ENCODE data around the gene IGSF21. TPM values are rescaled to one million over a fixed set of nuclear protein-coding genes. Genes with fewer than 3 reads are reported as not detected.

The IGSF21 gene
- total RNA-seq, 4 donors from 2014 or later, result 0.68 to 3.5 (median 1.3) TPM

DNA sequence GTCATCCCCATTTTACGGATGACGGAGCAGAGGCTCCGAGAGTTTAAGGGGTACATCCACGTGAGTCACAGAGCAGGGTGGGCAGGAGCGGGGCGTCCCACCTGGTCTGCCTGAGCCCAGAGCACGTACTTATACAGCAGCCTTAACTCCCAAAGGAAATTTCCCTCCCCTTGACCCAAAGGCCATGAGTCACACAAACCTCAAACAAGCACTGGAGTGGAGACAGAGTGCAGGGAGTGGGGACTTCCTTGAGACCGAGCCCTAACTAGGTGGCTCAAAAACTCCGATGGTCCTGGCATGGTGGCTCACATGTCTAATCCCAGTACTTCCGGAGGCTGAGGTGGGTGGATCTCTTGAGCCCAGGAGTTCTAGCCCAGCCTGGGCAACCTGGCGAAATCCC lies 231.6 kb downstream of the IGSF21 start:
- H3K36me3 ChIP-seq, result no peaks in the 10 kb centered on the region
- H3K4me1 ChIP-seq, result no peaks in the 10 kb centered on the region
- DNase-seq (ENCODE audit: low spot score in 2 of 2), result no peak
- no peak overlapping the region for H3K4me3 ChIP-seq
- H3K27me3 ChIP-seq, result peaks cover 17% of the 10 kb centered on the region
- no peak overlapping the region for H3K27ac ChIP-seq
- no peaks in the 10 kb centered on the region for H3K9me3 ChIP-seq
- 74% methylated on average over 9 of the region's 11 CpGs for WGBS
- TF ChIP-seq EP300 (IDR thresholded peaks at IDR 0.05) (no peak), POLR2AphosphoS5 (IDR thresholded peaks at IDR 0.05) (no peak), POLR2A (IDR thresholded peaks at IDR 0.05) (no peak)
- TF ChIP-seq, protein P1, sequence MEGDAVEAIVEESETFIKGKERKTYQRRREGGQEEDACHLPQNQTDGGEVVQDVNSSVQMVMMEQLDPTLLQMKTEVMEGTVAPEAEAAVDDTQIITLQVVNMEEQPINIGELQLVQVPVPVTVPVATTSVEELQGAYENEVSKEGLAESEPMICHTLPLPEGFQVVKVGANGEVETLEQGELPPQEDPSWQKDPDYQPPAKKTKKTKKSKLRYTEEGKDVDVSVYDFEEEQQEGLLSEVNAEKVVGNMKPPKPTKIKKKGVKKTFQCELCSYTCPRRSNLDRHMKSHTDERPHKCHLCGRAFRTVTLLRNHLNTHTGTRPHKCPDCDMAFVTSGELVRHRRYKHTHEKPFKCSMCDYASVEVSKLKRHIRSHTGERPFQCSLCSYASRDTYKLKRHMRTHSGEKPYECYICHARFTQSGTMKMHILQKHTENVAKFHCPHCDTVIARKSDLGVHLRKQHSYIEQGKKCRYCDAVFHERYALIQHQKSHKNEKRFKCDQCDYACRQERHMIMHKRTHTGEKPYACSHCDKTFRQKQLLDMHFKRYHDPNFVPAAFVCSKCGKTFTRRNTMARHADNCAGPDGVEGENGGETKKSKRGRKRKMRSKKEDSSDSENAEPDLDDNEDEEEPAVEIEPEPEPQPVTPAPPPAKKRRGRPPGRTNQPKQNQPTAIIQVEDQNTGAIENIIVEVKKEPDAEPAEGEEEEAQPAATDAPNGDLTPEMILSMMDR (IDR thresholded peaks at IDR 0.05), result no peak

DNA sequence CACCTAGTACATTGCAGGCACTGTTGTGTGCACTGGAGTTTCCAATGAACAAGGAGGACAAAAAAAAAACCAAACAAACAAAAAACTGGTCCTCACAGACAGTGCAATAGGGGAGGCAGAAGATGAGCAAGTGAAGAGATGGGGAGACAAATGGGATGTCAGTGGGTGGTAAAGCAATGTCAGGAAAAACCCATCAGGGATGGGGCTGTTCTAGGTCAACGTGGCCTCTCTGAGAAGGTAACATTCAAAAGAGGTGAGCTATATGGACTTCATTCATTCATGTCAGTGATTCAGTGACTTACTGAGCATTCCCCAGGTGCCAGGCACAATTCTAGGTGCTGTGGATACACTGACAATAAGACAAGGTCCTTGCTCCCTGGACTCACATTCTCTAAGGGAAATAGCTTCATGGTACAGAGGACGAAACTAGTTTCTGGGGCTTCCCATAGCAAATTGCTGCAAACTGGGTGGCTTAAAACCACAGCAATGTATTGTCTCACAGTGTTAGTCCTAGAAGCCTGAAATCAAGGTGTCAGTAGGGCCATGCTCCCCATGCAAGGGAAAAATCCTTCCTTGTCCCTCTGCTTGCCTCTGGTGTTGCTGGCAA lies 232.7 kb downstream of the IGSF21 start:
- no peak overlapping the region for H3K4me3 ChIP-seq
- no peak overlapping the region for H3K27ac ChIP-seq
- WGBS, result 61% methylated on average over 2 of the region's 2 CpGs
- no peak for DNase-seq (ENCODE audit: low spot score in 2 of 2)
- no peaks in the 10 kb centered on the region for H3K9me3 ChIP-seq
- peaks cover 15% of the 10 kb centered on the region for H3K27me3 ChIP-seq
- H3K36me3 ChIP-seq, result no peaks in the 10 kb centered on the region
- TF ChIP-seq EP300 (IDR thresholded peaks at IDR 0.05), result no peak
- no peaks in the 10 kb centered on the region for H3K4me1 ChIP-seq

DNA sequence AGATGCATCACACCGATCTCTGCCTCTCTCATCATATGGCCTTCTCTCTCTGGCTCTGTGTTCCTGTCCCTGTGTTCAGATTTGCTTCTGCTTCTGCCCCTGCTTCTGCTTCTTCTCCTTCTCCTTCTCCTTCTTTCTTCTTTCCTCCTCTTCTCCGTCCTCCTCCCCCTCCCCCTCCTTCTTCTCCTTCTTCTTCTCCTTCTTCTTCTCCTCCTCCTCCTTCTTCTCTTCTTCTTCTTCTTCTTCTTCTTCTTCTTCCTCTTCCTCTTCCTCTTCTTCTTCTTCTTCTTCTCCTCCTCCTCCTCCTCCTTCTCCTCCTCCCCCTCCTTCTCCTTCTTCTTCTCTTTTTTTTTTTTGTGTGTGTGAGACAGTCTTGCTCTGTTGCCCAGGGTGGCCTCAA lies 233.2 kb downstream of the IGSF21 start:
- no peak for DNase-seq (ENCODE audit: low spot score in 2 of 2)
- 78% methylated on average over 2 of the region's 2 CpGs for WGBS
- TF ChIP-seq, protein P1 (IDR thresholded peaks at IDR 0.05), result no peak
- TF ChIP-seq EP300 (IDR thresholded peaks at IDR 0.05) (no peak), POLR2A (IDR thresholded peaks at IDR 0.05) (no peak), POLR2AphosphoS5 (IDR thresholded peaks at IDR 0.05) (no peak)
- H3K9me3 ChIP-seq, result no peaks in the 10 kb centered on the region
- H3K27ac ChIP-seq, result no peak overlapping the region
- H3K4me1 ChIP-seq, result no peaks in the 10 kb centered on the region
- peaks cover 14% of the 10 kb centered on the region for H3K27me3 ChIP-seq
- no peak overlapping the region for H3K4me3 ChIP-seq
- no peaks in the 10 kb centered on the region for H3K36me3 ChIP-seq

DNA sequence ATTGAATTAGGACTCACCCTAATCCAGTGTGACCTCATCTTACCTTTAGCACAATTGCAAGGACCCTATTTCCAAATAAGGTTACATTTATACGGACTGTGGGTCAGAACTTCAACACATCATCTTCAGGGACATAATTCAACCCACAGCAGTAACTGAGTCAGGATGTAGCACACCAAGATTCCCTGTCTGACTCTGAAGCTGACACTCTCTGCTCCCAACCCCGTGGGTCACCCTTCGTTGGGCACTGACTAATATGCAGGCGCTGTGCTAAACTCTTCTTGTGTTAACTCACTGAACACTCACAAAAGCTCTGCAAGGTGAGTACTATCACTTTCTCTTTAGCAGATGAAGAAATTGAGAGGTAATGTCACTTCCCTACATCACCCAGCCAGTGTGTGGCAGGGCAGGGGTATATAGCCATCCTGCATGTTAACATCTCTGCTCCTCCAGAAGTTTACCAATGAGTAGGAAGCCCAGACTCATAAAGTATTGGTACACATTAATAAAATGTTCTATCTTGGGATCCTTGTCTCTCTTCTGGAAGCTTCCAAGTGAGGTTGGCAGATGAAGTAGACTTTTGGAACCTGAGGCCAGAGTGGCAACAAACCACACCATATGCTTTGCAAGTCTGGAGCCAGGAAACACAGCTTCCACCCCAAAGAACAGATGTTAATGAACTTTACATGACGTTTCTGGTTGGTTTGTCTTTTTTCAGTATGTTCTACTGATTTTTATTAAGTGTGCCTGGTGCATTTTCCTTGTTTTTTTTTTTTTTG lies 233.9 kb downstream of the IGSF21 start:
- H3K36me3 ChIP-seq, result no peaks in the 10 kb centered on the region
- TF ChIP-seq POLR2A (IDR thresholded peaks at IDR 0.05) (no peak), POLR2AphosphoS5 (IDR thresholded peaks at IDR 0.05) (no peak), EP300 (IDR thresholded peaks at IDR 0.05) (no peak)
- TF ChIP-seq, protein P1 (IDR thresholded peaks at IDR 0.05), result no peak
- no peak overlapping the region for H3K4me3 ChIP-seq
- no peak for DNase-seq (ENCODE audit: low spot score in 2 of 2)
- no peak overlapping the region for H3K27ac ChIP-seq
- no peaks in the 10 kb centered on the region for H3K4me1 ChIP-seq
- WGBS, result 79% methylated on average over 5 of the region's 5 CpGs
- H3K9me3 ChIP-seq, result no peaks in the 10 kb centered on the region
- peaks cover 14% of the 10 kb centered on the region for H3K27me3 ChIP-seq

DNA sequence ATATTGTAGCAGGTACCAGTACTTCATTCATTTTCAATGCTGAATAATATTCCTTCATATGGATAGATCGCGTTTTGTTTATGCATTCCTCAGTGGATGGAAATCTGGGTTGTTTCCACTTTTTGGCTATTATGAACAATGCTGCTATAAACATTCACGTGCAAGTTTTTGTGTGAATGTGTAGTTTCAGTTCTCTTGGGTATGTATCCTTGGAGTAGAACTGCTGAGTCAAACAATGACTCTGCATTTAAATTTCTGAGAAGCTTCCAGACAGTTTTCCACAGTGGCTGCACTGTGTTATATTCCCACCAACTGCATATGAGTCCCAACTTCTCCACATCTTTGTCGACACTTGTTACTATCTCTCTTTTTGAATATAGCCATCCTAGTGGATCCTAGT lies 235.1 kb downstream of the IGSF21 start:
- Histone ChIP-seq H3K36me3 (no peaks in the 10 kb centered on the region), H3K27me3 (peaks cover 19% of the 10 kb centered on the region)
- 90% methylated on average over 4 of the region's 4 CpGs for WGBS

More for the DNA sequence above, 235.1 kb downstream of the IGSF21 start:
- Histone ChIP-seq H3K27ac (no peak overlapping the region), H3K9me3 (no peaks in the 10 kb centered on the region), H3K4me1 (no peaks in the 10 kb centered on the region), H3K4me3 (no peak overlapping the region)
- no peak for TF ChIP-seq EP300 (IDR thresholded peaks at IDR 0.05)
- no peak for TF ChIP-seq POLR2AphosphoS5 (IDR thresholded peaks at IDR 0.05)
- TF ChIP-seq, protein P1 (IDR thresholded peaks at IDR 0.05), result no peak
- no peak for TF ChIP-seq POLR2A (IDR thresholded peaks at IDR 0.05)
- DNase-seq (ENCODE audit: low spot score in 2 of 2), result no peak

Data from suprapubic skin (tissue), 4 donors.